HG03521 (cell line): Measurements from ENCODE around the gene PLPPR1.

Source experiments
- ATAC-seq: cut with Tn5 transposase; IDR thresholded peaks from one replicate; pipeline ENCODE4 v1.9.1; 2021; ENCODE audit warnings: mild to moderate bottlenecking, moderate library complexity; ENCODE audit not compliant: unreplicated experiment

The PLPPR1 gene

DNA sequence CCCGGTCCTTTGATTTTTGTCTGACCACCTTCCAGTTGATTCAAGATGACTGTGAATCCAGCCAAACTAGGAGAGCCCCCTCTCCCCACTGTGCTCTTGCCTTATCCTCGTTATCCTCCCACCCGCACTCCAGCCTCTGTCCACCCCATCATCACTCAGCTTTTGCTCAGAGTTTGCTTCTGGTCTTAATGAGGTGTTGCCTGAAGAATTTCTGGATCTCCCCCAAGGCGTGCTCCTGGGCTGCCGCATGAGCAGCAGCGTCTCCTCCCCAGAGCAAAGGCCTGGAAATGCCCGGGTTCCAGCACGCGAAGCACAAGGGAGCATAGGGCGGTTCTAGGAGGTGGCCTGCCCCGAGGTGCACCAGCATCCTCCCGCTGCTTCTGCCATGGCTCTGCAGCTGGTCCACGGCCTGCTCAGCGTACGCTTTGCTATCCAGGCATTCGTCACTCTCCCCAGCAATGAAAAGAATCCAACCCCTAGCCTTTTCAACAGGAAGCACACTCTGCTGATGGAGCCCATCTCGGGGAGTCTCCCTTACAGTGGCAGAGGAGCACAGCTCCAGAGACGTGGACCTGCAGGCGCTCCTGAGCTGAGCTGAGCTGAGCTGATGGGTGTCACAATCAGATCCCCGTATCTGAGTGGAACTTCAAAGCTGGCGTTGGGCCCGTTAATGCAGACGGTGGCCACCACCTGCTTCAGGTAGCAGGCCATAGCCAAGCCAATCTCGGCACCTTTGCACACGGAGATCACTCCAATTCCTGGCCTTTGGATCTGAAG, 305.6 kb downstream of the PLPPR1 start:
- ATAC-seq: no peak

DNA sequence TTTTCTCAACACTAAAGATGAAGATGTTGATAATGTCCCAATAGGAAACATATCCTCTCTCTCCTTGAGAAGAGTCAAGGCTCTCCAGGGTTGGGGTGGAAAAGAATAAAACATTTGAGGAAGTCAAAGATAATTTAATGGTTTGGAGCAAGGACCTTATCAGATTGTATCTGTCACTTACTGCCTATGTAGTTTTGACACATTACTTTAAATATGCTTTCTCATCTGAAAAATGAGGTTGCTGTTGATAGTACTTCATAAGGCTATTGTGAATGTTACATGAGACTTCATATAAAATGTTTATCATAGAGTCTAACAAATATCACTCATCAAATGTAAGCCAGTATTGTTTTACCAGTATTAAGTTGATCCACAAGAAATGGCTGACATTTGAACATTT, 307.6 kb downstream of the PLPPR1 start:
- ATAC-seq: no peak

DNA sequence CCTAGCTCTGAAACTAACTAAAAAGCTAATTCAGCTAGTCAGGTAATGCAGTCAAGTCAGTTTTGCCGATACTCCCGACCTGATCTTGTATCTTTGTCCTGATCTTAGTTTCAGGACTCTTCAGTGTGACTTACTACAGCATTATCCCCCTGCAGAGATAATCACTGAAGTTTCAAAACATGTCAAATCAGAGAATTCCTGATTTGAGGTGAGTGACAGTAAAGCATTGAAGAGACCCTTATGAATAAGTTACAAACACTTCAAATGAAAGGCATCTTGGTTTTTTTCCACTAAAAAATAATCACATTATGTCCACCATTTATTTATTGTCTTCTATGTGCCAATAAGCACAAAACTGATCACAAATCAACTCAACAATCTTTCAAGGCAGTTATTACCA, 308.7 kb downstream of the PLPPR1 start:
- no peak for ATAC-seq

DNA sequence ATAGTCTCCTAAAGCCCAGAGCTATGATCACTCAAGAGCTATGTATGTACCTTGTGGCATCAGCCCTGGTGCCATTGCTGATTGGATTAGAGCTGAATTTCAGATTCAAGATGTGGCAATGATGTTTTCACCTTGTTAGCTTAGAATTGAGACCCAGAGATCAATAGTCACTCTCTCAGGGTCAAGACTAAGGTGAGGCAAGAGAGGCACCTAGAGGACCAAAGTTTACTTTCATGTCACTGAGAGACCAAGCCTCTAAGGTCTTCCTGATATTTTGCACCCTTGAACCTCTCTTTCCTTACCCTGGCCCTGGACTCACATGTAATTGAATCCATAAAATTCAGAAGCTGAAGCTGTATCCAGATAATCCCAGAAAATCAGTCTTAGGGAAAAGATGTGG, 313.4 kb downstream of the PLPPR1 start:
- no peak for ATAC-seq

DNA sequence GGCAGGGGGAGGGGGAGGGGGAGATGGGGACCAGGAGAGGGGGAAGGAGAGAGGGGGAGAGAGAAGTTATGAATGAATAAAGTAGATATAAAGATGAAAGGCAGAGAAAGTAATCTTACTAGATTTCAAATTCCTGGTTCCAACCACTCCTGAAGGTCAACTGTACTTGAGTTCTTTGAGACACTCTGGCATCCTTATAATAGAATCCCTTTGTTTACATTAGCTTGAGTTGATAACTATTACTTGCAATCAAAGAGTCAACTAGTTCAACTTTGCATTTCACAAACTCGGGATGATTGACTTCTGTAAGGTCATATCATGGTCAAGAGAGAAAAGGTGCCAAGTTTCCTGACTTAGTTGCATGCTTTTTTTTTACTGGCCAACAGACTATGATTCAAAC, 314.1 kb downstream of the PLPPR1 start:
- ATAC-seq: no peak

GRCh38 chr9:101350285-101350684, 321.8 kb downstream of the PLPPR1 start:
- no peak for ATAC-seq

DNA sequence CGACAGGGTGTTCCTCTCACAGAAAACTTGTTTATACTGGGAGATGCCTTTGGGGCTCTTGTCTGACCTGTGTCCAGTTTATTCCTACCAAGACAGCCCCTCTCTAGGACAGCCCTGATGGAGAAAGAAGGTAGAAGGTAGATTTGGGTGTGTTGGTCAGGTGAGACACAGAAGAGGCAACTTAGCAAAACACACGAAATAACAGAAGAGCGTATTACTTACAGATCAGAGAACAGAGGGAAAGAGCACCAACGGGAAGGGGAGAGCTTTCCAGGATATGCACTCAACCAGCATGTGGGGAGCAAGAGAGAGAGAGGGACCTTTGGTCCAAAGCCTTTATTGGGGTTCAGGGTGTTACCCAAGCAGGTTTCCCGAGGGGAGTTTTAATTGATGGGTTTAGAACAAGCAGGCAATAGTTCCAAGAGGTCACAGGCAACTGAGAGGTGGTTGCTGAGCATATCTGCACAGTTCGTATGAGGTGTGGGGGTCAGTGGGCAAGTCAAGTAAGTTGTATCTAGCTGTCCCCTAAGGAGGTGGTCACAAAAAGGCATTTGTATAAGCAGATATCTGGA, 324.5 kb downstream of the PLPPR1 start:
- ATAC-seq: no peak

GRCh38 chr9:101353683-101354082, 325.2 kb downstream of the PLPPR1 start:
- no peak for ATAC-seq

- no peak for ATAC-seq
Observed at GRCh38 chr9:101354143-101354764, 325.7 kb downstream of the PLPPR1 start.

- no peak for ATAC-seq
Observed at GRCh38 chr9:101354765-101355708, 326.5 kb downstream of the PLPPR1 start.

GRCh38 chr9:101356619-101357018, 328.1 kb downstream of the PLPPR1 start:
- ATAC-seq: no peak

- no peak for ATAC-seq
Observed at GRCh38 chr9:101359679-101360078, 331.2 kb downstream of the PLPPR1 start.

- ATAC-seq: no peak
Observed at GRCh38 chr9:101360647-101361046, 332.1 kb downstream of the PLPPR1 start.

GRCh38 chr9:101362450-101362849, 333.9 kb downstream of the PLPPR1 start:
- ATAC-seq: no peak

DNA sequence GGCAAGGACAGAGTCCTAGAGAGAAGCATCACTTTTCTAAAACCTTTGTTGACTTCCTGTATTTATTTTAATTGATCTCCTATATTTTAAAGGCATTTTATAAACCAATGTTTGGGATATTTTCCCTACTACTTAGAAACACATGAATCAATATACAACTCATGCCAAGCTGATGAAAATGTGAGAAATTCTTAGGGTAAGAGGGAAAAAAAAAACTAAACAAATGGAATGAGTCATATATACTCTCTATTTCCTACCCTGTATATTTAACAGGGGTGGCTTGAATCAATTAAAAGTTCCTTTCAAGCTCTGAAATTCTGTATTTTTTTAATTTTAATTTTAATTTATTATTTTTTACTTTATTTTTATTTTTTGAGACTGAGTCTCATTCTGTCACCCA, 336.7 kb downstream of the PLPPR1 start:
- ATAC-seq: no peak

DNA sequence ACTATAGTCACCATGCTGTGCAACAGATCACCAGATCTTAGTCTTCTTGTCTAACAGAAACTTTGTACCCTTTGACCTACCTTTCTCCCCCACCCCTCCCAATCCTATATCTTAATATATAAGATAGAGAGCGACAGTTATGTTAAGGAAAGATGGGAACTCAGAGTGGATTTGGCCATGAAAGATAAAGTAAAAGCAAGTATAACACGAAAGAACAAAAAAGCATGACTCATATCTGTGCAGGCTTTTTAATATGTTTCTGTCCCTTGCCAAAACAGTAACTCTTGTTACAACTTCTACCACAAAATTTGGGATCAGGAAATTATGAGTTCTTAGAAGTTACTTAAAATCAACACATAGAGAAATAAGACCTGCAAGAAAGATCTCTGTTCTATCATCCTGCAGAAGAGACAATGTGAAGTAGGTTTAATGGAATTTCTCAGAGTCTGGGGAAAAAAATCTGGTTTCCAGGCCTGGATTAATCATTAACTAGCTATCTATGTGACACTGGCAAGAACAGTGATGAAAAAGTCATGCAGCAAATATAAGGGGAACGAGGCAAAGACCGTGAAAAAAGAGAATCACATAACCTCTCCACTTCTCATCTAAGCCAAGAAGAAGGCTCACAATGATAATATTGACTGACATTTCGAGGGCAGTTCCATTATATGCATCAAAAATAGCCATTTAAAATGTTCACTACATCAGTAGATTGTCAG, 337.7 kb downstream of the PLPPR1 start:
- ATAC-seq: no peak

DNA sequence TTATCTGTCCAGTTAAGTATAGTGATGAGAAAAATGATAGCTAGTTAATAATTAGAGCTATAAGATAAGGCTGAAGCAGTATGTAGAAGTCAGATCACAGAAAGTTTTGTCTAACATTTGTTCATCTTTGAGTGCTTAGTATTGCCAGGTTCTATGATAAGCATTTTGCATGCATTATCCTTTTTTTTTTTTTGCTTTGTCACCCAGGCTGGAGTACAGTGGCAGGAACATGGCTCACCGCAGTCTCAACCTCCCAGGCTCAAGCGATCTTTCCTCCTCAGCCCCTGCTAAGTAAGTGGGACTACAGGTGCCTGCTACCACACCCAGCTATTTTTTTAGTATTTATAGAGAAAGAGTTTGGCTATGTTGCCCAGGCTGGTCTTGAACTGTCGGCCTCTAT, 338.8 kb downstream of the PLPPR1 start:
- no peak for ATAC-seq

GRCh38 chr9:101369286-101369685, 340.8 kb downstream of the PLPPR1 start:
- no peak for ATAC-seq

DNA sequence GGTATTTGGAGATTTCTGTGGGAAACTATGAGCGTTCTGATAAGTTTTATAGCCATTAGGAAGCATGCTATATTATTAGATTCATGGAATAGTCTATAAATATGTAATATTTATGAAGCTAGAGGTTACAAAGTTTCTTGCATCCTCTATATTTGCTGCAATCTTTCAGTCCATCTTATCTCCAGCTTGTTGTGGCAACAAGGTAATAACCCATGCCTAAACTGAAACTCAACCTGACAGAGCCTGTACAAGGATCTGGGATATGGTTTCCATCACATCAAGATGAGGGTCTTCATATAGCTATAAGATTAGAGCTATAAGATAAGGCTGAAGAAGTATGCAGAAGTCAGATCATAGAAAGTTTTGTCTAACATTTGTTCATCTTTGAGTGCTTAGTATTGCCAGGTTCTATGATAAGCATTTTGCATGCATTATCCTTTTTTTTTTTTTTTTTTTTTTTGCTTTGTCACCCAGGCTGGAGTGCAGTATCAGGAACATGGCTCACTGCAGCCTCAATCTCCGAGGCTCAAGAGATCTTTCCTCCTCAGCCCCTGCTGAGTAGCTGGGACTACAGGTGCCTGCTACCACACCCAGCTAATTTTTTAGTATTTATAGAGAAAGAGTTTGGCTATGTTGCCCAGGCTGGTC, 341.5 kb downstream of the PLPPR1 start:
- no peak for ATAC-seq

- ATAC-seq: no peak
Observed at GRCh38 chr9:101371813-101372212, 343.3 kb downstream of the PLPPR1 start.
